Liver (tissue), 9 donors: ENCODE results near the gene SCNN1A. TPM values are rescaled to one million over a fixed set of nuclear protein-coding genes. Genes with fewer than 3 reads are reported as not detected.

ENCODE experiments used
- DNase-seq: peaks from one replicate; pipeline ENCODE4 v3.0.0-alpha.2; 2017; ENCODE audit warnings: low spot score
- H3K27ac ChIP-seq, 2 donors: one replicate each; pipeline ENCODE4 v1.7.0; 2013; ENCODE audit warnings: inconsistent platforms in 2 of 2, low read length in 2 of 2, control low read depth in 1 of 2, low read depth in 1 of 2, mild to moderate bottlenecking in 1 of 2
- H3K27me3 ChIP-seq, 4 donors: one replicate each; pipeline versions ENCODE4 v1.6.1 to v1.7.0; 2013; ENCODE audit warnings: low read length in 3 of 4, inconsistent platforms in 1 of 4, mild to moderate bottlenecking in 1 of 4, moderate library complexity in 1 of 4; ENCODE audit not compliant: control insufficient read depth in 4 of 4, insufficient read depth in 4 of 4
- H3K36me3 ChIP-seq, 4 donors: one replicate each; pipeline versions ENCODE4 v1.6.1 to v1.7.0; 2013; ENCODE audit warnings: low read length in 3 of 4, mild to moderate bottlenecking in 3 of 4, low read depth in 1 of 4, moderate library complexity in 1 of 4; ENCODE audit not compliant: control insufficient read depth in 4 of 4, insufficient read depth in 3 of 4
- H3K4me1 ChIP-seq, 4 donors: one replicate each; pipeline versions ENCODE4 v1.6.1 to v1.7.0; 2013; ENCODE audit warnings: low read length in 3 of 4, mild to moderate bottlenecking in 3 of 4, moderate library complexity in 1 of 4; ENCODE audit not compliant: control insufficient read depth in 4 of 4, insufficient read depth in 4 of 4
- H3K4me3 ChIP-seq, 3 donors: one replicate each; pipeline versions ENCODE4 v1.6.1 to v1.7.0; 2013; ENCODE audit warnings: low read length in 3 of 3, control low read depth in 1 of 3, low read depth in 1 of 3, mild to moderate bottlenecking in 1 of 3
- H3K9ac ChIP-seq, 2 donors: one replicate each; pipeline ENCODE4 v1.7.0; 2013; ENCODE audit warnings: low read length in 2 of 2, mild to moderate bottlenecking in 2 of 2, moderate library complexity in 2 of 2, control low read depth in 1 of 2, low read depth in 1 of 2
- H3K9me3 ChIP-seq, 4 donors: one replicate each; pipeline versions ENCODE4 v1.6.1 to v1.7.0; 2013; ENCODE audit warnings: low read length in 3 of 4; ENCODE audit not compliant: control insufficient read depth in 4 of 4
- CTCF ChIP-seq: fragments of 150-350 bp; IDR thresholded peaks from 2 replicates; pipeline ENCODE4 v1.5.1; 2017; ENCODE audit warnings: improper control_type of control experiment, low read depth, low read length; ENCODE audit not compliant: missing input control
- EGR1 ChIP-seq, 2 donors: IDR thresholded peaks; 2 replicates each; pipeline ENCODE4 v1.6.1; 2016 to 2018; ENCODE audit warnings: antibody characterized with exemption in 2 of 2, low read depth in 2 of 2
- FOXA1 ChIP-seq: IDR thresholded peaks from 2 replicates; pipeline ENCODE4 v1.6.1; 2016; ENCODE audit warnings: antibody characterized with exemption
- FOXA2 ChIP-seq: IDR thresholded peaks from 2 replicates; pipeline ENCODE4 v1.6.1; 2016; ENCODE audit warnings: antibody characterized with exemption
- GABPA ChIP-seq, 2 donors: IDR thresholded peaks in 1 of 2; conservative IDR thresholded peaks in 1 of 2; 2 replicates each; pipeline ENCODE4 v1.6.1; 2016; ENCODE audit warnings: antibody characterized with exemption in 2 of 2, mild to moderate bottlenecking in 1 of 2, moderate library complexity in 1 of 2
- HNF4A ChIP-seq, 2 donors: conservative IDR thresholded peaks; 2 replicates each; pipeline ENCODE4 v1.6.1; 2016; ENCODE audit warnings: antibody characterized with exemption in 2 of 2, mild to moderate bottlenecking in 2 of 2
- HNF4G ChIP-seq: IDR thresholded peaks from 2 replicates; pipeline ENCODE4 v1.6.1; 2016; ENCODE audit warnings: antibody characterized with exemption
- JUND ChIP-seq, 2 donors: IDR thresholded peaks; 2 replicates each; pipeline ENCODE4 v1.6.1; 2016; ENCODE audit warnings: antibody characterized with exemption in 2 of 2
- MAX ChIP-seq: IDR thresholded peaks from 2 replicates; pipeline ENCODE4 v1.6.1; 2016; ENCODE audit warnings: antibody characterized with exemption
- NR2F2 ChIP-seq: IDR thresholded peaks from 2 replicates; pipeline ENCODE4 v1.6.1; 2016; ENCODE audit warnings: antibody characterized with exemption
- RAD21 ChIP-seq, 2 donors: IDR thresholded peaks; 2 replicates each; pipeline ENCODE4 v1.6.1; 2016; ENCODE audit warnings: antibody characterized with exemption in 2 of 2, mild to moderate bottlenecking in 2 of 2
- REST ChIP-seq: IDR thresholded peaks from 2 replicates; pipeline ENCODE4 v1.6.1; 2016; ENCODE audit warnings: antibody characterized with exemption, mild to moderate bottlenecking
- RXRA ChIP-seq, 2 donors: IDR thresholded peaks; 2 replicates each; pipeline ENCODE4 v1.6.1; 2017 to 2018; ENCODE audit warnings: antibody characterized with exemption in 2 of 2, mild to moderate bottlenecking in 1 of 2
- SP1 ChIP-seq: IDR thresholded peaks from 2 replicates; pipeline ENCODE4 v1.6.1; 2018; ENCODE audit warnings: antibody characterized with exemption, mild to moderate bottlenecking
- TAF1 ChIP-seq: conservative IDR thresholded peaks from 2 replicates; pipeline ENCODE4 v1.6.1; 2016; ENCODE audit warnings: antibody characterized with exemption, mild to moderate bottlenecking
- YY1 ChIP-seq: IDR thresholded peaks from 2 replicates; pipeline ENCODE4 v1.6.1; 2016; ENCODE audit warnings: antibody characterized with exemption, mild to moderate bottlenecking
- ZBTB33 ChIP-seq: IDR thresholded peaks from 2 replicates; pipeline ENCODE4 v1.6.1; 2016; ENCODE audit warnings: antibody characterized with exemption
- WGBS: extraction: QIAGEN DNeasy Blood & Tissue Kit; methylation state at CpG from one replicate; pipeline ENCODE4 v1.1.7; 2013; 5-methylcytosine and 5-hydroxymethylcytosine counted together
- polyA plus RNA-seq, 2 donors: library from polyadenylated mRNA; stranded (reverse) in 1 of 2; unstranded in 1 of 2; fragments of 200-250 nt in 1 of 2; fragments of >200 nt in 1 of 2; fragmentation: Nextera tagmentation in 1 of 2; extraction: Ambion mirVana in 1 of 2; gene quantifications; one replicate each; pipeline versions ENCODE4 v1.2.1 to v1.2.3, GENCODE V29; 2013 to 2015
- total RNA-seq, 2 donors: library from RNA; depleted of rRNA; stranded (reverse); fragments of >200 nt; gene quantifications; one replicate each; pipeline ENCODE4 v1.2.3, GENCODE V29; 2014
- TF ChIP-seq, protein P1 (sequence below): IDR thresholded peaks from 2 replicates; pipeline ENCODE4 v1.6.1; 2016; ENCODE audit warnings: antibody characterized with exemption
- donor health status: healthy.
- donor health status: healthy.
- donor health status: healthy.
- donor health status: healthy.
- donor health status: healthy.

SCNN1A gene
- total and polyA plus RNA-seq, 4 donors = 0.47 to 7.7 (median 2.9) TPM

DNA sequence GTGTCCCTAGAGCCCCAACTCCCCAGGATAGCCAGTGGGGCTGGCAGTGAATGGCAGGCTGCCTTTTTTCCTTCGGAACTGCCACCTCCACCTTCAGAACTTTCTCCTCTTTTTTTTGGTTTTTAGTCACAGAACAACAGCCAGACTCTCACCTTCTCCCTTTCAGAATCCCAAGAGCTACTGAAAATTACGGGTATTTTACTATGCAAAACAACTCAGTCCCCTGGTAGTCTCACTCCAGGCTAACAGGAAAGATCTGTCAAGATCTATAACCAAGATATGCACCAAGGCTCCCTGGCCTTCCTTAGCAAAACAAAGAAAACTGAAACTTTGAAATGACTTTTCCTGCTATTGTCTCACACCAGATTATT is 52.4 kb downstream of the SCNN1A start:
- 60% methylated on average over 2 of the region's 2 CpGs for WGBS
- peaks cover 6 to 47% (median 21%) of the 10 kb centered on the region in 4 donors for H3K4me1 ChIP-seq

More for the DNA sequence above, 52.4 kb downstream of the SCNN1A start:
- no peaks in the 10 kb centered on the region for H3K27me3 ChIP-seq
- no peak for DNase-seq
- no peaks in the 10 kb centered on the region for H3K9me3 ChIP-seq
- peak overlapping the region; percentile 60 to 82 for H3K27ac ChIP-seq
- H3K36me3 ChIP-seq = peaks cover 1 to 5% (median 3%) of the 10 kb centered on the region in 4 donors
- TF ChIP-seq JUND (IDR thresholded peaks at IDR 0.05) (no peak), CTCF (no peak), ZBTB33 (no peak), FOXA2 (no peak), FOXA1 (no peak), REST (no peak), MAX (no peak), YY1 (no peak), NR2F2 (no peak), HNF4G (no peak), HNF4A (conservative IDR thresholded peaks at IDR 0.05) (no peak), EGR1 (IDR thresholded peaks at IDR 0.05; ENCODE audit: low read depth in 2 of 2) (no peak), TAF1 (no peak), RXRA (IDR thresholded peaks at IDR 0.05) (no peak), GABPA (IDR thresholded peaks at IDR 0.05 in 1 of 2, conservative IDR thresholded peaks at IDR 0.05 in 1 of 2) (no peak), SP1 (no peak), RAD21 (IDR thresholded peaks at IDR 0.05) (no peak)
- TF ChIP-seq, protein P1, sequence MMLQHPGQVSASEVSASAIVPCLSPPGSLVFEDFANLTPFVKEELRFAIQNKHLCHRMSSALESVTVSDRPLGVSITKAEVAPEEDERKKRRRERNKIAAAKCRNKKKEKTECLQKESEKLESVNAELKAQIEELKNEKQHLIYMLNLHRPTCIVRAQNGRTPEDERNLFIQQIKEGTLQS = no peak
- no peak overlapping the region for H3K9ac ChIP-seq
- no peak overlapping the region for H3K4me3 ChIP-seq
